HG02840 (cell line): ENCODE results near the gene FRMPD1.
A peak's percentile ranks its signal among the peaks of the same experiment; 100 is the strongest.
"Not testable (repeated sequence)": the region's sequence is repeated elsewhere in the genome, so short reads cannot be mapped to it uniquely, and the experiment has no call there.

Experiments used
- ATAC-seq: cut with Tn5 transposase; IDR thresholded peaks from one replicate; pipeline ENCODE4 v1.9.1; 2021; ENCODE audit warnings: mild to moderate bottlenecking, moderate library complexity, moderate number of reproducible peaks; ENCODE audit not compliant: unreplicated experiment, low FRiP score

Gene FRMPD1

GRCh38 chr9:37732086-37732741 lies 81.5 kb downstream of the FRMPD1 start:
- no peak for ATAC-seq

DNA sequence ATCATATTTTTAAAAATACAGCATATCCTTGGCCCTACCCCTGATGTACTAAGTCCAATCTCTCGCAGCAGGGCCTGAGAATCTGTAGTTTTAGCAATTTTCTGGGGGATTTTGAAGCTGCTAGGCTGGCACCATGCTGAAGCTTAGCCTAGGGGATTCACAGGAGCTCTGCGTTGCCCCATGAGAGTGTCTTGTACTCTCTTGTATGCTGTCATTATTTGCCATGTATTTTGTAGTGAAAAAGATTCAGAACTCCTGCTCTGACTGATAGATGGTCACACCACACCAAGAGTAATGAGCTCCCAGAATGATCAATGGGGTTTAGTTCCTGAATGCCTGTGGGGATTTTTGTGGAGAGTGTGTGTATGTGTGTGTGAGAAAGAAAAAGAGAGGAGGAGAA lies 82.2 kb downstream of the FRMPD1 start:
- ATAC-seq: no peak

DNA sequence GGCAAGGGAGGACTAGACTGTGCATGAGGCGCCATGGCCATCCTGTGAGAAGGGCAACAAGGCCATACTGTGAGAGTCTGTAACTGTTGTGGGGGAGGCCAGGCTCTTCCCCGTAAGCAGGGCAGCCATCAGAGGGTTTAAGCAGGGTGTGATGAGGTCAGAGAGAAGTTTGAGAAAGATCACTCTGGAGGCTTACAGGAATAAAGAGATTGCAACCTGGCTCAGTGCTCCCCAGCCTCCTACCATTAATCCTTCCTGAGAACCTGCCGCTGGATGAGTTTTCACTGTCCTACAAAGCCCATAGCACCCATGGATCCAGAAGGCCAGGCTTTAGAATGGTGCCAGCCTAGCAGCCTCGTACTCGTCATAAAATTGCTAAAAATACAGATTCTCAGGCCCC lies 88.5 kb downstream of the FRMPD1 start:
- ATAC-seq: no peak

GRCh38 chr9:37740128-37740527 lies 89.4 kb downstream of the FRMPD1 start:
- no peak for ATAC-seq

DNA sequence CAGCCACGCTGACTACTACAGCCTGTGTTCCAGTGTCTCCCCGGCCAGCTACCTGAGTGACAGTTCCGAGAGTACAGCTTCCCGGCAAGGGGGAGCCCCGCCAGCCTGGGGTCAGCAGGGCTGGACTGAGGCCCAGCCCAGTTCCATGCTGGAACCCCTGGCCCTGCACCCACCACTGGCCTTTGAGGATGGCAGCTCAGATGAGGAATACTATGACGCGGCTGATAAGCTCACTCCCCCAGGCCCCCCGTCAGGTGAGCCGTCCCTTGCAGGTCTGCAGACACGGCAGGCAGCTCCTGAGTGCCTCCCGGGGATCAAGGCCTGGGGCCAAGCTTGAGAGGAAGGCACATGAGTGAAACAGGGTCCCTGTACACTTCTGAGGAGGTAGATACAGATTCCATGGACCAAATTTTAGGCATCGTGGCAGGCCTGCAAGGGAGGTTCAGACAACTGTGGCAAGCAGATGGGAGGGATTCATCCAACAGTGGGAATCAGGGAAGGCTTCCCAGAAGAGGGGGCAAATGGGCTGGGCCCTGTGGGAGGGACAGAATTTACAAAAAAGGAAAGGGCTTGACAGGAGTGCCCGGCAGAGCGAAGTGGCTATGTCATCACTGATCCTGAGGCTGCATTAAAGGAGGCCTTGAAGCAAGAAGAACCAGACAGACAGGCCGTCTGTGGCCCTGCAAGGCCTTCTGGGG lies 90.0 kb downstream of the FRMPD1 start:
- no peak for ATAC-seq

DNA sequence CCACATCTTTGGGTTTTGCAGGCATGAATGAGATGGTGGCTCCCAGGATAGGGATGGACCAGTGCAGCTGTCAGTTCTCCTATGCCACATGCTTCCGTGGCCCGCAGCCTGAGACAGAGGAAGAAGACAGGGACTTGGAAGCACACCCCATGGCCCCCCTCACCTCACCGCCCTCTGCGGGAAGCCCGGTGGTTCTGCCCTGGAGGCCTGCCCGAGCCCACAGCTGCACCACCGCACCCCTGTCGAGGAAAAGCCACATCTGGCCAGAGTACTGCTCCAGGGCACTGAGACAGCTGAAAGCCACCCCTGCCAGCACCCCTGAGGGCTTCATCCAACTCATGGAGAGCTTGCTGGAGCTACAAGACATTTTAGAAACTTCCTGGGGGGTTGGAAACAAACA lies 95.2 kb downstream of the FRMPD1 start:
- no peak for ATAC-seq

DNA sequence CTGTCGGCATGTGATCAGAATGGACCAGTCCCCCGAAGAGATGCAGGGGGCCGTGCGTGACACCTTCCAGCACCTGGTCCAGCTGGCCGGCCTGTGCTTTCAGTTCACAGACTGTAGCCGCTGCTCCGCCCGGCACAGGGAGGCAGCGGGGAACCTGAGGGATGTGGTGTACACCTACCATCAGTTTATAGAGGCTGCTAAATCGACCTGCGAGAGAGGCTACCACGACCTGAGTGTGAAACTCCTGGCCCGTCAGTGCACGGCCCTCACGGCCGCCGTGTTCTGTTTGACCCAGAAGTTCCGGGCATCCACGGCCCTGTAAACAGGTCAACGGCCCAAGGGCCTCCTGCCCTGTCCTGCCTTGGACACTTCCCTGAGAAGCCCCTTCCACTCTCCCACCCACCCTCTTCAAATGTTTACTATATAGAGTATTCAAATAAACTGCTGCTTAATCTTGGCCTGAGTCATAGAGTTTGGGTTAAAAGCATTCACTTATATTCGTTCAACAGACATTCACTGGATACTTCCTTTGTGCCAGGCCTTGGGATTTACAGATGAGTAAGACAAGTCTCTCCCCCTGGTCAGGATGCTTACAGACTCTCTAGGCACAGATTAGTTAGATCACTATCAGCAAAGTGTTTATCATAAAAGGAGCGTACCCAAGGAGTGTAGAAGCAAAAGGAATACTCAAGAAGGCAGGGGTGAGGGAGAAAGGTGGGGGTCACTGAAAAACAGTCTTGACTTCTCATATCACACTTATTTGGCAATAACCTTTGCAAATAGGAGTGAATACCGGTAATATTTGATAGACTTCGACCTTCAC lies 95.9 kb downstream of the FRMPD1 start:
- no peak for ATAC-seq

- no peak for ATAC-seq
These were observed 96.6 kb downstream of the FRMPD1 start for GRCh38 chr9:37747271-37747753.

GRCh38 chr9:37749129-37749528 lies 98.4 kb downstream of the FRMPD1 start:
- no peak for ATAC-seq

DNA sequence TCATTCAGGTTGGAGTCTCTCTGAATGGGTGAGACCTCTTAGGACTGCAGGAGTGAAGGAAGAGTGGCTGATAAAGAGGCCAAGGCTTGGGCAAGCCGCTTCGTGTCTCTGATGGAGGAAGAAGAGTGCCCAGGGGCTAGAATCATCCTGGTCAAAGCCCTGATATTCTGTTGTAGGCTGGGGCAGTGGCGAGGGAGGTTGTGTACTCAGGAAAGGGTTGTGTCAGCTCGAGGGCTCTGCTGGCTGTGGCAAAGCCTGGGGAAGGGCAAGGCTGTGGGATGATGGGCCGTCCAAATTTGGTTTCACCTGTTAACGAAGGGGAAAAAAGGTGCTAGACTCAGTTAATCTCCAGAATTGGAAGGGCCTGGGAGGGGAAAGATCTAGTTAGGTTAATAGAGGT lies 100.4 kb downstream of the FRMPD1 start:
- no peak for ATAC-seq

GRCh38 chr9:37751704-37752103 lies 101.0 kb downstream of the FRMPD1 start:
- not testable (repeated sequence) for ATAC-seq

GRCh38 chr9:37752112-37752511 lies 101.4 kb downstream of the FRMPD1 start:
- ATAC-seq: not testable (repeated sequence)

DNA sequence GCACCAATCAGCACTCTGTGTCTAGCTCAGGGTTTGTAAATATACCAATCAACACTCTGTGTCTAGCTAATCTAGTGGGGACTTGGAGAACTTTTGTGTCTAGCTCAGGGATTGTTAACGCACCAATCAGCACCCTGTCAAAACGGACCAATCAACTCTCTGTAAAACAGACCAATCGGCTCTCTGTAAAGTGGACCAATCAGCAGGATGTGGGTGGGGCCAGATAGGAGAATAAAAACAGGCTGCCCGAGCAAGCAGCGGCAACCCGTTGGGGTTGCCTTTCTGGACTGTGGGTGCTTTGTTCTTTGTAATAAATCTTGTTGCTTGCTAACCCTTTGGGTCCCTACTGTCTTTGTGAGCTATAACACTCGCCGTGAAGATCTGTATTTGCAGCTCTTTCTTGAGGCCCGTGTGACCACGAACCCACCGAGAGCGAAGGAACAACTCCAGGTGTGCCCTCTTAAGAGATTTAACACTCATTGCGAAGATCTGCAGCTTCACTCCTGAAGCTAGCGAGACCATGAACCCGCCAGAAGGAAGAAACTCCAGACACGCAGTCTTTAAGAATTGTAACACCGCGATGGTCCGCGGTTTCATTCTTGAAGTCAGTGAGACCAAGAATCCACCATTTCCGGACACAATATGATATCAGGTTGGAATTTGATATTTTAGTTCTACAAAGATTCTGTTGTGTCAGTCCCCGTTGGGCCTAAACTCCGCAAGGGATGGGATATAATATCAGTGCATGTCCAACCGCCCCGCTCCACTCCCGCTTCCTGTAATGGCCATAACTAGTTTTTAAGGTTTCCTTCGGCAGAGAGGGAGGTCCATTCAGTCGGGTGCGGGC lies 102.1 kb downstream of the FRMPD1 start:
- ATAC-seq: no peak

DNA sequence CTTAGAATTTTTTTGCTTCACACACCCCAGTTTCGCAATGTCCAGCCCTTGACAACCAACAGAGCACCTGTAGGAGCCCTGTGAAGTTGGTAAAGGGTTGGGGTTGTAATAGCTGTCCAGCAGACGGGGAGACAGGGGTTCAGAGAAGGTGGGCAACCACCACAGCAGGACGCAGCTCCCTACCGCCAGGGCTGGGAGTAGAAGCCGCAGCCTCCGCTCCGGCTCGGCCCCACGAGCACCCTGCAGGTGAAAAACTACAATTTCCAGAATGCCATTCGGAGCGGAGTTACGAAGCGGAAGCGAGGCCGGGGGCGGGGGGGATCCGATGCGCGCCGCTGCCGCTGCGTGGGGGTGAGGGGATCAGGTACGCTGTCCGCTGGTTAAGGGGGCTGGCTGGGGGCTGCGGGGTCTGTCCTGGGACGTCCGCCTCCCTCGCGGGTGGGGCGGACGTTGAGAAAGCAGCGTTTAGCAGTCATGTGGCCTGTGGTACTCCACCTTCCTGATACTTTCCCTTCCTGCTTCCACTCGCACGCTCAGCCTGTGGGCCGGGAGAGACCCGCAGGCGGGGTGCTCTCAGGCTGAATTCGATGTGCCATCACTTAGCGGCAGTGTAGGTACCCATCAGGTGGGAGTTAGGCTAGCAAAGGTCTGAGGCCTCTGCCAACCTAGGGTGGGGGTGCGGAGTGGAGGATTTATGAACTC lies 102.9 kb downstream of the FRMPD1 start, which contains the start of gene TRMT10B:
TRMT10B (plus strand) TSS at position 317 of the 702 bp plus-strand sequence. CDS start 8,127 bp downstream, outside the sequence.
- peak; percentile 81 for ATAC-seq

- no peak for ATAC-seq
These were observed 108.0 kb downstream of the FRMPD1 start for GRCh38 chr9:37758747-37759146.

DNA sequence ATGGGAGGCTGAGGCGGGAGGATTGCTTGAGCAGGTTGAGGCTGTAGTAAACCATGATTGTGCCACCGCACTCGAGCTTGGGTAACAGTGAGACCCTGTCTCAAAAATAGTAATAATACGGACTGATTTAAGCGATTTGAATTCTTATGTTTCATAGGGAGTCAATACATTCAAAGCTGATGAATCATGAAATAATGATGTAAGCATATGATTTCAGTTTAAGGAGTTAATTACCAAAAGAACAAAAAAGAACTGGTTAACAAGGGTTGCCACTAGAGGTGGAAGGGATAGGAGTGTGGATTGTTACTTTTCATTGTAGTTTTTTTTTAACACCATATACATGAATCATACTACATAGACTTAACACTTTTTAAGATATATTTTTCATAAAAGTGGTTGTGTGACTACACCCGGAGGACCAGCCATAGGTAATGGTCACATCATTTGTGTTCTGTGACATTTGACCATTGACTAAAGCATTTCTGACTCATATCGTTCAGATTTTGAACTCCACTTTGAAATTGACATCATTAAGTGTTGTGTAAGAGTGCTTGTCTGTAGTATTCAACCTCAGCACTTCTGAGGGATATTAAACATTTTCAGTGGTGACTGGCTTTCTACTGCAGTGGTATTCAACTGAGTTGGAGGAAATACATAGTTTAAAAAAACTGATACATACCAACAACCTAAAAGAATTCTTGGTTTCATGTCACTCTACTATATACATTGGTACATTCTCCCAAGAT lies 109.8 kb downstream of the FRMPD1 start:
- no peak for ATAC-seq

GRCh38 chr9:37761511-37761910 lies 110.8 kb downstream of the FRMPD1 start:
- ATAC-seq: no peak

- ATAC-seq: not testable (repeated sequence)
These were observed 114.5 kb downstream of the FRMPD1 start for GRCh38 chr9:37765263-37765662.

GRCh38 chr9:37769306-37769705 lies 118.6 kb downstream of the FRMPD1 start:
- no peak for ATAC-seq
